BJ (cell line): Measurements from ENCODE around the gene EFHC2. TPM values are rescaled to one million over a fixed set of nuclear protein-coding genes. Genes with fewer than 3 reads are reported as not detected.
"Not testable (repeated sequence)": the region's sequence is repeated elsewhere in the genome, so short reads cannot be mapped to it uniquely, and the experiment has no call there.

Experiments
- CTCF ChIA-PET: fragments of 350-600 bp; formaldehyde crosslinking; extraction: SDS; loops from one replicate; lab custom pipeline; 2021; ENCODE audit warnings: antibody characterized with exemption, inconsistent platforms; lab: Yijun Ruan, JAX
- POLR2A ChIA-PET: fragments of 300-600 bp; sonication (Branson Sonifier 250); formaldehyde crosslinking; extraction: SDS; loops from one replicate; lab custom pipeline; 2021; ENCODE audit warnings: antibody characterized with exemption; lab: Charles Lee
- DNase-seq: peaks from one replicate; pipeline ENCODE4 v3.0.0-alpha.2; 2011; ENCODE audit warnings: low read depth
- H3K27me3 ChIP-seq: 2 replicates; pipeline ENCODE4 v1.6.0; 2011; ENCODE audit warnings: low read length; ENCODE audit not compliant: control insufficient read depth, insufficient read depth
- H3K36me3 ChIP-seq: 2 replicates; pipeline ENCODE4 v1.5.1; 2011; ENCODE audit warnings: low read length; ENCODE audit not compliant: control insufficient read depth, insufficient read depth
- H3K4me3 ChIP-seq: 2 replicates; pipeline ENCODE4 v1.5.1; 2011; ENCODE audit warnings: low read depth, mild to moderate bottlenecking, control low read depth, low read length
- polyA plus RNA-seq: library from polyadenylated mRNA; depleted of rRNA; stranded (reverse); fragments of >200 nt; gene quantifications from 2 replicates; pipeline ENCODE4 v1.2.3, GENCODE V29; 2011
- TF ChIP-seq, protein P1 (sequence below): IDR thresholded peaks from 2 replicates; pipeline ENCODE4 v1.5.1; 2011; ENCODE audit warnings: low read depth, mild to moderate bottlenecking, control low read depth, inconsistent platforms, low read length, moderate library complexity; ENCODE audit not compliant: insufficient read depth

The EFHC2 gene
- polyA plus RNA-seq, 1 experiment: not detected

DNA sequence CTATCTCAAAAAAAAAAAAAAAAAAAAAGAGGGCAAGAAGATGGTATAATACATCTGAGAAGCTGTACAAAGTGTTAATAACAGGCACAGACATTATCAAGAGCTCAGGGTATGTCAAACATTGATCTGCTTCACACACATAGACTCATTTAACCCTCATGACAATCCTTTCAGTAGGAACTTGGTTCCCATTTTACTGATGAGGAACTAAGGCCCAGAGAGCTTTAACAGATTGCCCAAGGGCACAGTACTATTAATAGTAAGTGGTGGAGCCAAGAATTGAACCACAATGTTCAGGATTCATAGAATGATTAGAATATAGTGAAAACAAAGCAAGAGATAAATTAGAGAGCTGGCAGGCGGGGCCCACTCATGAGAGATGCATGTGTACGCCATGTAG lies 154.4 kb downstream of the EFHC2 start:
- Histone ChIP-seq H3K4me3 (no peak overlapping the region), H3K36me3 (no peaks in the 10 kb centered on the region), H3K27me3 (no peaks in the 10 kb centered on the region)
- POLR2A ChIA-PET: no interaction called here
- TF ChIP-seq, protein P1, sequence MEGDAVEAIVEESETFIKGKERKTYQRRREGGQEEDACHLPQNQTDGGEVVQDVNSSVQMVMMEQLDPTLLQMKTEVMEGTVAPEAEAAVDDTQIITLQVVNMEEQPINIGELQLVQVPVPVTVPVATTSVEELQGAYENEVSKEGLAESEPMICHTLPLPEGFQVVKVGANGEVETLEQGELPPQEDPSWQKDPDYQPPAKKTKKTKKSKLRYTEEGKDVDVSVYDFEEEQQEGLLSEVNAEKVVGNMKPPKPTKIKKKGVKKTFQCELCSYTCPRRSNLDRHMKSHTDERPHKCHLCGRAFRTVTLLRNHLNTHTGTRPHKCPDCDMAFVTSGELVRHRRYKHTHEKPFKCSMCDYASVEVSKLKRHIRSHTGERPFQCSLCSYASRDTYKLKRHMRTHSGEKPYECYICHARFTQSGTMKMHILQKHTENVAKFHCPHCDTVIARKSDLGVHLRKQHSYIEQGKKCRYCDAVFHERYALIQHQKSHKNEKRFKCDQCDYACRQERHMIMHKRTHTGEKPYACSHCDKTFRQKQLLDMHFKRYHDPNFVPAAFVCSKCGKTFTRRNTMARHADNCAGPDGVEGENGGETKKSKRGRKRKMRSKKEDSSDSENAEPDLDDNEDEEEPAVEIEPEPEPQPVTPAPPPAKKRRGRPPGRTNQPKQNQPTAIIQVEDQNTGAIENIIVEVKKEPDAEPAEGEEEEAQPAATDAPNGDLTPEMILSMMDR: no peak
- CTCF ChIA-PET: no interaction called here
- DNase-seq: no peak

DNA sequence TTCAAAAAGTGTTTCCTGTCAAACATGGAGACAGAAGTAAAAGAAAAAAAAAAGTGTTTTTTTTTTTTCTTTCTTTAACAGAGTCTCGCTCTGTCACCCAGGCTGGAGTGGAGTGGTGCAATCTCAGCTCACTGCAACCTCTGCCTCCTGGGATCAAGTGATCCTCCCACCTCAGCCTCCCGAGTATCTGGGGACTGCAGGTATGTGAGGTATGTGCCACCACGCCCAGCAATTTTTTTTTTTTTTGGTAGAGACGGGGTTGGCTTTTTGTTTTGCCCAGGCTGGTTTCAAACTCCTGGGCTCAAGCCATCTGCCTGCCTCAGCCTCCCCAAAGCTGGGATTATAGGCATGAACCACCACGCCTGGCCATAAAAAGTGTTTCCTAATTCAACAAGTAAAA lies 155.6 kb downstream of the EFHC2 start:
- H3K36me3 ChIP-seq, POLR2A ChIA-PET, H3K27me3 ChIP-seq, DNase-seq, H3K4me3 ChIP-seq, CTCF ChIA-PET: not testable (repeated sequence)

DNA sequence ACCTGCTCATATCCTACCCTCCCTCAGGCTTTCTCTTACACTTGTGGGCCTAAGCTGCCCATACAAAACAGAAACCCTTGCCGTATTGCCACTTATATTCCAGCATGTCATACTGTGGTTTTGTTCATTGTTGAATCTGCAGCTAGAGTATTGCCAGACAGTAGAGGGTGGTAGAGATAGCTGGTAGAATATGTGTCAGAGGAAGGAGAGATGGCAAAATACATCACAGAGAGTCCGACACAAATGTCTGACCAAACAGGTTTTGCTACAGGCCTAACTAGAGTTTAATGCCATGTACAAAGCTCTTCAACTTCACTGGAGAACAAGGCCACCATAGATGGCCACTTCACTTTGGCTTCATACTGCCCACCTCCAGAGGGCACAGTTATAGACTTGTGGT lies 160.1 kb downstream of the EFHC2 start:
- Histone ChIP-seq H3K4me3 (no peak overlapping the region), H3K27me3 (no peaks in the 10 kb centered on the region), H3K36me3 (no peaks in the 10 kb centered on the region)
- CTCF ChIA-PET: no interaction called here
- DNase-seq: no peak
- TF ChIP-seq, protein P1: no peak
- POLR2A ChIA-PET: no interaction called here

DNA sequence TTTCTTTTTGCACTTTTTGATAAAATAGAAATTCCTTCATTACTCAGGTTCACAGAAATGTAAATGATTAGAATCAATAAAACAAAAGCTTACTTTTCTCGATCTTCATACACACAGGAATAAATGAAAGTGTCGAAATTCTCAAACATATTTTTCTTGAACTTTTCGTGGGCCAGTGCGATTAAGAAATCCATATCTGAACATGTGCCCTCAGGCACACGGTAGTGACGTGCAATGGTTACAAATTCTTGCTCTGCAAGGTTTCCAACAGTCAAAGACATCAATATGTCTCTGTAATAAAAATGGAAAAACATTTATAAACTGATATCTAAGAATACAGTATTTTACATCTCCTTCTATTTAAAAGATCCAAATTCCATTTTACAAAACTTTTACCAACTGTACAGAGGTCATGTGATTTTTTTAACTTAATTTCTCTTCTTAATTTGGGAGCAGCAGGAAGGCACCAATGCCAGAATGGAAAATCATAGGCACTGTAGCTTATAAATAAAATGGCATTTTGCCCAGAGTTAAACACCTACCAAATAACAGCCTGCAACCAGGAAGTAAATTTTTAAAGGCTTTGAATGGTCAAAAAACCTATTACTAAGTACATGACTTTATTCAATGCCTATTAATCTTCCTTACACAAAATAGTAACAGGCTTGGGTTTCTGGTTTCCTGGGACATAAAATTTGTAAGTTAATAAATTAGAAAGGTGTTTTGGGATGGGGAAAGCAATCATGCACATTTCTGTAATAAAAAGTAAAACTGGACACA lies 165.0 kb downstream of the EFHC2 start:
- TF ChIP-seq, protein P1: no peak
- ChIA-PET CTCF (no interaction called here), POLR2A (no interaction called here)
- H3K4me3 ChIP-seq: no peak overlapping the region
- no peaks in the 10 kb centered on the region for H3K27me3 ChIP-seq
- no peaks in the 10 kb centered on the region for H3K36me3 ChIP-seq
- no peak for DNase-seq

DNA sequence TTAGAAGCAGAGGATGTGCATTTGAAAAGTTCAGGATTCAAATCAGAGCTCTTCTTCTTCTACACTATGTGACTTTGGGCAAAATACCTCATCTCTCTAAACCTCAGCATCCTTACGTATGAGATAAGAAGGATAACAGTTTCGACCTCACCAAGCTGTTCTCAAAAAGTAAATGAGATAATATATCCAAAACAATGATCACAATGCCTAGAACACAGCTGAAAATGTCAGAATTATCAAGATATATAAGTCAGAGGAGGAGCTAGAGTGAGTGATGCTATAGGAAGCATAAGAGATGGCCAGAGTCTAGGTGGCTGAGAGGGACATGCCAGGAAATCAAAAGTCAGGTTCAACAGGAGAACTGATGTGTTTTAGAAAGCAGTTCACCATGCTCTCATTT lies 168.0 kb downstream of the EFHC2 start:
- TF ChIP-seq, protein P1: no peak
- H3K27me3 ChIP-seq: no peaks in the 10 kb centered on the region
- no peak for DNase-seq
- ChIA-PET POLR2A (no interaction called here), CTCF (no interaction called here)
- H3K4me3 ChIP-seq: no peak overlapping the region
- no peaks in the 10 kb centered on the region for H3K36me3 ChIP-seq

DNA sequence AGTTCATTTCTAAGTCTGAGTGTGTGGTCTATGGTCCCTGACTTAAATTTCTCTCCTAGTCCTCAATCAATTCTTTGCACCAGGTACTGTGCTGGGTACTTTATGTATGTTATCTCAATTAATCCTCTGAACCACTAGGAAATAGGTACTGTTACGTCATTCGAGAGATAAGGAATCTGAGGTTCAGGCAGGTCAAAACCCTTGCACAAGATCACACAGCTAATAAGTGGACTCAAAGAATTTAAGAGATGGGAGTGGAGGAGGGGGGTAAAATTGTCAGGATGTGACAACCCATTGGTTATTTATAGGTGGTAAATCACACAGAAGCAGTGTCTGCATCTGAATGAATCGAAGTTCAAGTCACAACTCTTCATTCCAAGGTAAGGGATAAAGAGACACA lies 169.4 kb downstream of the EFHC2 start:
- POLR2A ChIA-PET: no interaction called here
- TF ChIP-seq, protein P1: no peak
- CTCF ChIA-PET: no interaction called here

More for the DNA sequence above, 169.4 kb downstream of the EFHC2 start:
- DNase-seq: no peak
- Histone ChIP-seq H3K36me3 (no peaks in the 10 kb centered on the region), H3K4me3 (no peak overlapping the region), H3K27me3 (no peaks in the 10 kb centered on the region)
